BJ (cell line): ENCODE measurements around the gene FRMPD1. TPM values are rescaled to one million over a fixed set of nuclear protein-coding genes. Genes with fewer than 3 reads are reported as not detected.

Experiments used
- CTCF ChIA-PET: fragments of 350-600 bp; formaldehyde crosslinking; extraction: SDS; loops from one replicate; lab custom pipeline; 2021; ENCODE audit warnings: antibody characterized with exemption, inconsistent platforms; lab: Yijun Ruan, JAX
- POLR2A ChIA-PET: fragments of 300-600 bp; sonication (Branson Sonifier 250); formaldehyde crosslinking; extraction: SDS; loops from one replicate; lab custom pipeline; 2021; ENCODE audit warnings: antibody characterized with exemption; lab: Charles Lee
- DNase-seq: peaks from one replicate; pipeline ENCODE4 v3.0.0-alpha.2; 2011; ENCODE audit warnings: low read depth
- H3K27me3 ChIP-seq: 2 replicates; pipeline ENCODE4 v1.6.0; 2011; ENCODE audit warnings: low read length; ENCODE audit not compliant: control insufficient read depth, insufficient read depth
- H3K36me3 ChIP-seq: 2 replicates; pipeline ENCODE4 v1.5.1; 2011; ENCODE audit warnings: low read length; ENCODE audit not compliant: control insufficient read depth, insufficient read depth
- H3K4me3 ChIP-seq: 2 replicates; pipeline ENCODE4 v1.5.1; 2011; ENCODE audit warnings: low read depth, mild to moderate bottlenecking, control low read depth, low read length
- polyA plus RNA-seq: library from polyadenylated mRNA; depleted of rRNA; stranded (reverse); fragments of >200 nt; gene quantifications from 2 replicates; pipeline ENCODE4 v1.2.3, GENCODE V29; 2011
- TF ChIP-seq, protein P1 (sequence below): IDR thresholded peaks from 2 replicates; pipeline ENCODE4 v1.5.1; 2011; ENCODE audit warnings: low read depth, mild to moderate bottlenecking, control low read depth, inconsistent platforms, low read length, moderate library complexity; ENCODE audit not compliant: insufficient read depth

Gene FRMPD1
- polyA plus RNA-seq, 1 experiment, result not detected

DNA sequence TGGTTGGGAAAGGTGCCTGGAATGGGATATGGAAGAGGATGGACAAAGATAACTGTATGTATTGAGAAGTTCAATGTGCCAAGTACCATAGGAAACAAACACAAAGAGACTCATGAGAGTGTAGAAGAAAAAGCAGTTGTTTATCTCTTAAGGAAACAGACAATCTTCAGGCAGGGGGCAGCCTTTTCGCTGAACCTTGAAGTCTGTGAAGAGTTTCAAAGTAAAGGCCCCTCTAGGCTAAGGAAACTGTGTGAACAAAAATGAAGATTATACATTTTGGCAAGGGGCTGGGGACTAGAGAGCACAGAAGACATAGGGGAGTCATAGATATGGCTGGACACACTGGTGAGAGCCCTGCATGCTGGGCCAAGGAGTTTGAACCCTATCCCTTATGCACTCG is 27.5 kb upstream of the FRMPD1 start:
- ChIA-PET POLR2A (no interaction called here), CTCF (interaction anchor here (1.0 kb wide), 1 partner anchor 17 kb away, joined by 3 read pairs; no protein-coding TSS in a partner anchor)
- TF ChIP-seq, protein P1, sequence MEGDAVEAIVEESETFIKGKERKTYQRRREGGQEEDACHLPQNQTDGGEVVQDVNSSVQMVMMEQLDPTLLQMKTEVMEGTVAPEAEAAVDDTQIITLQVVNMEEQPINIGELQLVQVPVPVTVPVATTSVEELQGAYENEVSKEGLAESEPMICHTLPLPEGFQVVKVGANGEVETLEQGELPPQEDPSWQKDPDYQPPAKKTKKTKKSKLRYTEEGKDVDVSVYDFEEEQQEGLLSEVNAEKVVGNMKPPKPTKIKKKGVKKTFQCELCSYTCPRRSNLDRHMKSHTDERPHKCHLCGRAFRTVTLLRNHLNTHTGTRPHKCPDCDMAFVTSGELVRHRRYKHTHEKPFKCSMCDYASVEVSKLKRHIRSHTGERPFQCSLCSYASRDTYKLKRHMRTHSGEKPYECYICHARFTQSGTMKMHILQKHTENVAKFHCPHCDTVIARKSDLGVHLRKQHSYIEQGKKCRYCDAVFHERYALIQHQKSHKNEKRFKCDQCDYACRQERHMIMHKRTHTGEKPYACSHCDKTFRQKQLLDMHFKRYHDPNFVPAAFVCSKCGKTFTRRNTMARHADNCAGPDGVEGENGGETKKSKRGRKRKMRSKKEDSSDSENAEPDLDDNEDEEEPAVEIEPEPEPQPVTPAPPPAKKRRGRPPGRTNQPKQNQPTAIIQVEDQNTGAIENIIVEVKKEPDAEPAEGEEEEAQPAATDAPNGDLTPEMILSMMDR, result no peak
- Histone ChIP-seq H3K27me3 (no peaks in the 10 kb centered on the region; the same call in 1 of the 2 replicates), H3K36me3 (no peaks in the 10 kb centered on the region), H3K4me3 (no peak overlapping the region)
- no peak for DNase-seq

DNA sequence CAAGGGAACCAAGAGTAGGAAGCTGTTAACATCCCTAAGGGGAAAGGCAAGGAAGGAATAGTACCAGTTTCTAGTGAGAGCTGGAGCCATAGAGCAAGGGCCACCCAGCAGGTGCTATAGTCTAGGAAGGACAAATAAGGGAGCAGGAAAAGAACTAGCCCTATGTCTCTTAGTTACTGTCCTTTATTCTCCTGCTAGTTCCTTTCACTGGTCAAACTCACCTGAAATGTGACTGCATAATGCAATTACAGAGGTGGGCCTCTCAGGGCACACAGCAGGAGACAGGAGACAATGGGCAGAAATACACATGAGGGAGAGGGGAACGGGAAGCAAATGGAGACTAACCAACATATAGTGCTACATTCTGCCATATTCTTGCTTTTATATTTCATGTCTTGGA is 26.7 kb upstream of the FRMPD1 start:
- ChIA-PET CTCF (interaction anchor here (1.0 kb wide), 1 partner anchor 17 kb away, joined by 3 read pairs; no protein-coding TSS in a partner anchor), POLR2A (no interaction called here)
- TF ChIP-seq, protein P1, result no peak
- no peak for DNase-seq
- no peaks in the 10 kb centered on the region; the same call in 1 of the 2 replicates for H3K27me3 ChIP-seq
- H3K36me3 ChIP-seq, result no peaks in the 10 kb centered on the region
- no peak overlapping the region for H3K4me3 ChIP-seq

DNA sequence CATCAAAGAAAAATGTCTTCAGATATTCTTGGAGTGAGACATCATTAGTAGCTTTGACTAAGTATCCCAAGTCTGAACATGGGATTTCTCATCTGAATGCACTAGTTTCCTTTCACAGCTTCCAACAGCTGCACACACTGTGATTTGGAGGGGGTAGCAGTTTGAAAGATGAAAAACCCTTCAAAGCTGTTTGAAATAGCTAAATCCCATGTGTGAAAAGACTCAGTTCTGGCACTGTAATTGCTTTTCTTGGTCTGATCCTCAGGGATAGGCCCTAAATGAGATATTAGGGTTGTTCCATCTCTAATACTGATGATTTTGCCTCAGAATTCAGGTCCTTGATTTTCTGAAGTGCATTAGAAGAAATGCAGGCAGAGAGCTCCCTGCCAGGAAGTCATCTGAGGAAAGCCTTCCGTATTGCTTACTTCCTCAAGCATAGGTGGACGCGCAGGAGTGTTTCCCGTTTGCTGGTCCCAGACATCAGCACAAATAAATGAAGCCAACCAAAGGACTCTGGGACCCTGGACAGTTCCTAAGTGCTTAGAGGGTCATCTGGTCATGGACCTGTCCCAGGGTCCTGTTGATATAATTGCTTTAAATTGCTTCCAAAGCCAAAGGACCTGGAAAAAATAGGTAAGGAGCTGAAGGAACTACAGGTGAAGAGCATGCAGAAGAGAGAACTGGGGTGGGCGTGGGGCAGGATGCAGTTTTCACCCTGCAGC is 25.6 kb upstream of the FRMPD1 start:
- Histone ChIP-seq H3K27me3 (no peaks in the 10 kb centered on the region; the same call in 1 of the 2 replicates), H3K4me3 (no peak overlapping the region), H3K36me3 (no peaks in the 10 kb centered on the region)
- no peak for DNase-seq
- ChIA-PET CTCF (interaction anchor here (0.8 kb wide), 1 partner anchor 10 kb away, joined by 3 read pairs; no protein-coding TSS in a partner anchor), POLR2A (no interaction called here)
- TF ChIP-seq, protein P1, result no peak

DNA sequence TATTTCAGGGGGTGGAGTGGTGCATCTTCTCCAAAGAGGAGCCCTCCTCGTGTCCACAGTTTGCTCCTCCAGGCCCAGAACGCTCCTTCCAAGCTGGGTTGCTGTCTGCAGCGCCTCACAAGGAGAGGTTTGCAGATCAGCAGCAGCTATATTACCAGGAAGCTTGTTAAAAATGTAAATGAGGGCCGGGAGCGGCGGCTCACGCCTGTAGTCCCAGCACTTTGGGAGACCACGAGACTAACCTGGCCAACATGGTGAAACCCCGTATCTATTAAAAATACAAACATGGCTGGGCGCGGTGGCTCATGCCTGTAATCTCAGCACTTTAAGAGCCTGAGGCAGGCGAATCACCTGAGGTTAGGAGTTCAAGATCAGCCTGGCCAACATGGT is 25.0 kb upstream of the FRMPD1 start:
- no peak for DNase-seq
- CTCF ChIA-PET, result interaction anchor here (0.8 kb wide), 1 partner anchor 11 kb away, joined by 3 read pairs; no protein-coding TSS in a partner anchor
- TF ChIP-seq, protein P1, result no peak
- Histone ChIP-seq H3K36me3 (no peaks in the 10 kb centered on the region), H3K4me3 (no peak overlapping the region), H3K27me3 (no peaks in the 10 kb centered on the region; the same call in 1 of the 2 replicates)
- POLR2A ChIA-PET, result no interaction called here

DNA sequence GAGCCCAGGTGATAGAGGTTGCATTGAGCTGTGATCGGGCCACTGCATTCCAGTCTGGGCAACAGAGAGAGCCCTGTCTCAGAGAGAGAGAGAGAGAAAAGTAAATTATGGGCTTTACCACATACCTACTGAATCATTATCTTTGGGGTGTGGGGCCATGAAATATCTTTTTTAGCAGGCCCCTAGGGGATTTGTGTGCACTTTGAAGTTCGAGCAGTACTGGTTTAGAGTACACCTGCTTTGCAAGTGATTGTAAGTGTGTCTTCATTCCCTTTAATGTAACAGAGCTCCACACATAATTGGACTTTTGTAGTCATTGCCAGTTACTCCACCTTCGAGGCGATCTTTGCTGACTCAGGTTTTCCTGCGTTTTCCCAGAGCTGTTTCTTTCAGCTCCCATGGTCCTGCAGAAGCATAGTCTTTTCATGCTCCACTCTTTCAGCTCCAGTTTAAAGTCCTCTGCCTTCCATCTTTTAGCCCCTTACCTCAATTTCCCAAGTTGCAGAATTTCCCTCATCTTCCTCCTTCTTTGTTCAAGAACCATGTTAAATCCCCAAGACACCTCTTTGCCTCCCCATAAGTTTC is 24.0 kb upstream of the FRMPD1 start:
- POLR2A ChIA-PET, result no interaction called here
- TF ChIP-seq, protein P1, result no peak
- no peak for DNase-seq
- Histone ChIP-seq H3K4me3 (no peak overlapping the region), H3K36me3 (no peaks in the 10 kb centered on the region), H3K27me3 (no peaks in the 10 kb centered on the region; the same call in 1 of the 2 replicates)
- CTCF ChIA-PET, result interaction anchor here (1.6 kb wide), 1 partner anchor 34 kb away, joined by 3 read pairs; no protein-coding TSS in a partner anchor
